ENCODE data around the gene GNG13. TPM values are rescaled to one million over a fixed set of nuclear protein-coding genes. Genes with fewer than 3 reads are reported as not detected.

GNG13 gene
- total RNA-seq, 1 donor from 2014 or later, result not detected

GRCh38 chr16:784431-784830 is 16.1 kb downstream of the GNG13 start:
- H3K9me3 Mint-ChIP-seq (ENCODE audit: low read depth), result no peaks in the 10 kb centered on the region
- no peak for TF ChIP-seq CTCF (IDR thresholded peaks at IDR 0.05; ENCODE audit: unreplicated experiment)
- peaks cover 6% of the 10 kb centered on the region for H3K27me3 Mint-ChIP-seq
- H3K4me3 Mint-ChIP-seq (ENCODE audit: low read depth), result no peak overlapping the region
- no peaks in the 10 kb centered on the region for H3K4me1 Mint-ChIP-seq (ENCODE audit: low read depth)
- peaks cover 2% of the 10 kb centered on the region for H3K36me3 Mint-ChIP-seq (ENCODE audit: insufficient read depth)
- H3K27ac Mint-ChIP-seq, result no peak overlapping the region
- DNase-seq (ENCODE audit: low spot score, unreplicated experiment), result no peak

GRCh38 chr16:783404-784161 is 17.0 kb downstream of the GNG13 start:
- no peak overlapping the region for H3K27ac Mint-ChIP-seq
- H3K4me3 Mint-ChIP-seq (ENCODE audit: low read depth), result no peak overlapping the region
- peaks cover 6% of the 10 kb centered on the region for H3K27me3 Mint-ChIP-seq
- no peak for DNase-seq (ENCODE audit: low spot score, unreplicated experiment)
- no peaks in the 10 kb centered on the region for H3K4me1 Mint-ChIP-seq (ENCODE audit: low read depth)
- no peaks in the 10 kb centered on the region for H3K9me3 Mint-ChIP-seq (ENCODE audit: low read depth)
- no peak for TF ChIP-seq CTCF (IDR thresholded peaks at IDR 0.05; ENCODE audit: unreplicated experiment)
- peaks cover 2% of the 10 kb centered on the region for H3K36me3 Mint-ChIP-seq (ENCODE audit: insufficient read depth)

GRCh38 chr16:782766-783403 is 17.6 kb downstream of the GNG13 start:
- TF ChIP-seq CTCF (IDR thresholded peaks at IDR 0.05; ENCODE audit: unreplicated experiment), result no peak
- Mint-ChIP-seq H3K4me1 (ENCODE audit: low read depth) (no peaks in the 10 kb centered on the region), H3K27me3 (peaks cover 7% of the 10 kb centered on the region), H3K27ac (no peak overlapping the region), H3K9me3 (ENCODE audit: low read depth) (no peaks in the 10 kb centered on the region), H3K36me3 (ENCODE audit: insufficient read depth) (peaks cover 2% of the 10 kb centered on the region), H3K4me3 (ENCODE audit: low read depth) (no peak overlapping the region)
- DNase-seq (ENCODE audit: low spot score, unreplicated experiment), result no peak

GRCh38 chr16:782258-782657 is 18.3 kb downstream of the GNG13 start:
- Mint-ChIP-seq H3K27me3 (peaks cover 11% of the 10 kb centered on the region), H3K4me1 (ENCODE audit: low read depth) (no peaks in the 10 kb centered on the region), H3K4me3 (ENCODE audit: low read depth) (no peak overlapping the region), H3K9me3 (ENCODE audit: low read depth) (no peaks in the 10 kb centered on the region), H3K27ac (no peak overlapping the region), H3K36me3 (ENCODE audit: insufficient read depth) (peaks cover 2% of the 10 kb centered on the region)
- DNase-seq (ENCODE audit: low spot score, unreplicated experiment), result no peak
- no peak for TF ChIP-seq CTCF (IDR thresholded peaks at IDR 0.05; ENCODE audit: unreplicated experiment)

GRCh38 chr16:781346-782010 is 19.1 kb downstream of the GNG13 start:
- Mint-ChIP-seq H3K4me1 (ENCODE audit: low read depth) (no peaks in the 10 kb centered on the region), H3K9me3 (ENCODE audit: low read depth) (no peaks in the 10 kb centered on the region), H3K27ac (no peak overlapping the region), H3K36me3 (ENCODE audit: insufficient read depth) (peaks cover 2% of the 10 kb centered on the region), H3K27me3 (peaks cover 11% of the 10 kb centered on the region), H3K4me3 (ENCODE audit: low read depth) (no peak overlapping the region)
- DNase-seq (ENCODE audit: low spot score, unreplicated experiment), result no peak
- TF ChIP-seq CTCF (IDR thresholded peaks at IDR 0.05; ENCODE audit: unreplicated experiment), result no peak
